ENCODE data around the gene POPDC3. TPM values are rescaled to one million over a fixed set of nuclear protein-coding genes. Genes with fewer than 3 reads are reported as not detected.

Gene POPDC3
- total and polyA plus RNA-seq, 2 of the 4 experiments (the other 2 are of a cell fraction): 22.7 to 25.8 TPM

- H3K4ac ChIP-seq (ENCODE audit: low read depth, low read length): no peak overlapping the region
- no peak overlapping the region for H3K4me2 ChIP-seq (ENCODE audit: low read depth, low read length)
- dilution Hi-C loops (cut with HindIII; ENCODE audit: low sequenced_read_pairs, unreplicated experiment): no loop called here
- no peaks in the 10 kb centered on the region for H4K20me1 ChIP-seq (ENCODE audit: insufficient read depth, low read length)
- H3K9me1 ChIP-seq (ENCODE audit: insufficient read depth, low read length): peaks cover 6% of the 10 kb centered on the region
- no peaks in the 10 kb centered on the region for H3K27me3 ChIP-seq (ENCODE audit: control insufficient read depth, insufficient read depth, low read length)
- H2BK120ac ChIP-seq (ENCODE audit: low read depth, low read length): no peak overlapping the region
- H3K14ac ChIP-seq (replicated peaks; ENCODE audit: low read depth, low read length): no peak overlapping the region
- no peaks in the 10 kb centered on the region for H3K9me3 ChIP-seq (ENCODE audit: control insufficient read depth, insufficient read depth, low read length)
- no TSS peak for BruUV-seq (replicated peaks)
- H3K79me1 ChIP-seq (ENCODE audit: low read depth in 1 of 2, low read length in 2 of 2): no peaks in the 10 kb centered on the region; a peak in 1 of 4 replicates
- H3K4me3 ChIP-seq (ENCODE audit: insufficient read depth, low read depth, low read length): no peak overlapping the region
- no peak overlapping the region for H3K9ac ChIP-seq (ENCODE audit: low read depth, low read length)
- DNase-seq (peak; percentile 5), ATAC-seq (ENCODE audit: low read depth) (no peak)
- TF ChIP-seq FOS (IDR thresholded peaks at IDR 0.05; ENCODE audit: low read depth, low read length) (no peak), CTCF (conservative IDR thresholded peaks at IDR 0.05; ENCODE audit: low read depth, low read length) (no peak), CHD1 (IDR thresholded peaks at IDR 0.05; ENCODE audit: low read depth, low read length) (no peak), RCOR1 (IDR thresholded peaks at IDR 0.05; ENCODE audit: insufficient replicate concordance, low read length) (no peak), CEBPB (IDR thresholded peaks at IDR 0.05; ENCODE audit: low read depth, low read length) (no peak), USF2 (IDR thresholded peaks at IDR 0.05; ENCODE audit: low read depth, low read length) (no peak), ELK1 (IDR thresholded peaks at IDR 0.05; ENCODE audit: borderline replicate concordance, low read depth, low read length) (no peak), POLR2A (IDR thresholded peaks at IDR 0.05; ENCODE audit: low read depth, low read length) (no peak), BHLHE40 (IDR thresholded peaks at IDR 0.05; ENCODE audit: low read depth, low read length) (no peak), SMC3 (IDR thresholded peaks at IDR 0.05; ENCODE audit: low read depth, low read length) (no peak), MAZ (IDR thresholded peaks at IDR 0.05; ENCODE audit: borderline replicate concordance, low read depth, low read length) (no peak), RAD21 (IDR thresholded peaks at IDR 0.05; ENCODE audit: low read length) (no peak), RFX5 (IDR thresholded peaks at IDR 0.05; ENCODE audit: low read depth, low read length) (no peak), MXI1 (IDR thresholded peaks at IDR 0.05; ENCODE audit: borderline replicate concordance, low read depth, low read length) (no peak), MAFK (IDR thresholded peaks at IDR 0.05; ENCODE audit: low read depth, low read length) (no peak), NFE2L2 (IDR thresholded peaks at IDR 0.05; ENCODE audit: low read depth, low read length) (no peak)
- H3K18ac ChIP-seq (ENCODE audit: low read depth, low read length): no peak overlapping the region
- no peak overlapping the region for H2AFZ ChIP-seq (replicated peaks; ENCODE audit: low read length, poor library complexity)
- no peaks in the 10 kb centered on the region for H3K4me1 ChIP-seq (ENCODE audit: control insufficient read depth, insufficient read depth, low read length)
- H2AK5ac ChIP-seq (ENCODE audit: low read depth, low read length): no peak overlapping the region
- WGBS, 2 experiments (ENCODE audit: extremely low coverage in 2 of 2, insufficient read length in 1 of 2): 79% methylated on average over 3 of the region's 5 CpGs; no CpG with 5 or more reads in 1 of the 2 experiments
- H4K91ac ChIP-seq (ENCODE audit: insufficient read depth, low read depth, low read length): no peak overlapping the region
- CTCF ChIA-PET: no interaction called here
- in situ Hi-C loops (cut with MboI; ENCODE audit: low sequenced_read_pairs): no loop called here
- H3K27ac ChIP-seq (ENCODE audit: insufficient read depth, low read length): no peak overlapping the region
- H3K36me3 ChIP-seq (ENCODE audit: control insufficient read depth, insufficient read depth, low read length): peaks cover 6% of the 10 kb centered on the region; the same call in 1 of the 2 replicates
- POLR2A ChIA-PET (ENCODE audit: unreplicated experiment): no interaction called here
- no peak overlapping the region for H3K23ac ChIP-seq (ENCODE audit: low read depth, low read length)
- H2AK9ac ChIP-seq (replicated peaks; ENCODE audit: low read depth, low read length, poor library complexity): no peak overlapping the region
- H2BK5ac ChIP-seq (ENCODE audit: low read depth, low read length, poor library complexity, severe bottlenecking): no peak overlapping the region
- intact Hi-C loops (cut with micrococcal nuclease): no loop called here
- H2BK20ac ChIP-seq (ENCODE audit: low read depth, low read length): no peak overlapping the region
- H4K8ac ChIP-seq (ENCODE audit: low read depth in 2 of 2, low read length in 2 of 2): no peak overlapping the region
- H2BK15ac ChIP-seq (ENCODE audit: low read depth, low read length): no peak overlapping the region
- H4K5ac ChIP-seq (ENCODE audit: low read depth, low read length): no peak overlapping the region
- H3K56ac ChIP-seq (ENCODE audit: extremely low read depth, insufficient read depth, low read length): no peak overlapping the region
These were observed 59.2 kb downstream of the POPDC3 start for GRCh38 chr6:105120570-105120969.

Measured in IMR-90 (cell line).